Neural cell (in vitro differentiated cells): Measurements from ENCODE around the gene CPEB4. TPM values are rescaled to one million over a fixed set of nuclear protein-coding genes. Genes with fewer than 3 reads are reported as not detected.
A peak's percentile ranks its signal among the peaks of the same experiment; 100 is the strongest.

Experiments
- H2AFZ ChIP-seq: fragments of 200-600, 300-800 bp; sonication (generic), shearing (Covaris generic); 2 replicates; pipeline ENCODE4 v1.6.0; 2014; ENCODE audit warnings: low read depth, mild to moderate bottlenecking, antibody characterized with exemption, low read length, moderate library complexity
- H3F3A ChIP-seq: fragments of 200-600 bp; shearing (Covaris generic); 2 replicates; pipeline ENCODE4 v1.6.1; 2016; ENCODE audit warnings: mild to moderate bottlenecking, moderate library complexity, mixed read lengths, antibody characterized with exemption, low read length; ENCODE audit not compliant: insufficient read depth, poor library complexity, severe bottlenecking
- H3K27ac ChIP-seq: fragments of 200-600, 300-800 bp; sonication (generic), shearing (Covaris generic); 2 replicates; pipeline ENCODE4 v1.5.1; 2014; ENCODE audit warnings: mild to moderate bottlenecking, low read length, moderate library complexity
- H3K27me3 ChIP-seq: fragments of 300-800, 200-600 bp; sonication (generic), shearing (Covaris generic); 2 replicates; pipeline ENCODE4 v1.6.0; 2014; ENCODE audit warnings: mild to moderate bottlenecking, low read depth, low read length, moderate library complexity; ENCODE audit not compliant: insufficient read depth
- H3K36me3 ChIP-seq: fragments of 300-800, 200-600 bp; sonication (generic), shearing (Covaris generic); 2 replicates; pipeline ENCODE4 v1.5.1; 2014; ENCODE audit warnings: mild to moderate bottlenecking, antibody characterized with exemption, low read length, moderate library complexity; ENCODE audit not compliant: insufficient read depth
- H3K4me2 ChIP-seq: fragments of 300-800, 200-600 bp; sonication (generic), shearing (Covaris generic); 2 replicates; pipeline ENCODE4 v1.6.0; 2014; ENCODE audit warnings: mild to moderate bottlenecking, low read length
- H3K4me3 ChIP-seq: fragments of 300-800, 200-600 bp; sonication (generic), shearing (Covaris generic); 2 replicates; pipeline ENCODE4 v1.5.1; 2014; ENCODE audit warnings: mild to moderate bottlenecking, low read length, moderate library complexity
- H3K79me2 ChIP-seq: fragments of 200-600 bp; shearing (Covaris generic); replicated peaks from 2 replicates; pipeline ENCODE4 v1.6.0; 2014; ENCODE audit warnings: mild to moderate bottlenecking, low read length, moderate library complexity; ENCODE audit not compliant: insufficient read depth
- H3K9ac ChIP-seq: fragments of 300-800, 200-600 bp; sonication (generic), shearing (Covaris generic); 2 replicates; pipeline ENCODE4 v1.6.1; 2016; ENCODE audit warnings: mild to moderate bottlenecking, low read length, mixed read lengths
- H3K9me2 ChIP-seq: fragments of 200-600 bp; shearing (Covaris generic); 2 replicates; pipeline ENCODE4 v1.6.1; 2016; ENCODE audit warnings: mild to moderate bottlenecking, low read length, mixed read lengths; ENCODE audit not compliant: insufficient read depth
- H3K9me3 ChIP-seq: fragments of 200-600, 300-800 bp; sonication (generic), shearing (Covaris generic); 2 replicates; pipeline ENCODE4 v1.6.1; 2016; ENCODE audit warnings: mild to moderate bottlenecking, mixed run types, low read length, moderate library complexity, mixed read lengths
- H4K20me1 ChIP-seq: fragments of 200-600 bp; shearing (Covaris generic); 2 replicates; pipeline ENCODE4 v1.6.1; 2016; ENCODE audit warnings: mild to moderate bottlenecking, mixed run types; ENCODE audit not compliant: insufficient read depth
- EP300 ChIP-seq: fragments of 450-650 bp; conservative IDR thresholded peaks from 2 replicates; pipeline ENCODE4 v1.6.1; 2014; ENCODE audit warnings: antibody characterized with exemption, mild to moderate bottlenecking, moderate library complexity; ENCODE audit not compliant: poor library complexity, severe bottlenecking
- EZH2 ChIP-seq: fragments of 200-600, 300-800 bp; shearing (Covaris generic), sonication (generic); IDR thresholded peaks from 2 replicates; pipeline ENCODE4 v1.6.1; 2014; ENCODE audit warnings: antibody characterized with exemption, low read length, borderline replicate concordance, mild to moderate bottlenecking; ENCODE audit not compliant: insufficient read depth, poor library complexity, severe bottlenecking
- MXI1 ChIP-seq: fragments of 450-650 bp; conservative IDR thresholded peaks from 2 replicates; pipeline ENCODE4 v1.6.1; 2014; ENCODE audit warnings: antibody characterized with exemption, mild to moderate bottlenecking; ENCODE audit not compliant: poor library complexity, severe bottlenecking
- POLR2AphosphoS5 ChIP-seq: IDR thresholded peaks from 2 replicates; pipeline ENCODE4 v1.6.1; 2012
- RAD21 ChIP-seq: fragments of 450-650 bp; conservative IDR thresholded peaks from 2 replicates; pipeline ENCODE4 v1.6.1; 2014; ENCODE audit warnings: antibody characterized with exemption, mild to moderate bottlenecking, moderate library complexity
- SMC3 ChIP-seq: fragments of 450-650 bp; conservative IDR thresholded peaks from 2 replicates; pipeline ENCODE4 v1.6.1; 2014; ENCODE audit warnings: antibody characterized with exemption, mild to moderate bottlenecking, moderate library complexity; ENCODE audit not compliant: poor library complexity
- TAF1 ChIP-seq: IDR thresholded peaks from 2 replicates; pipeline ENCODE4 v1.6.1; 2012; ENCODE audit warnings: low read depth
- polyA plus RNA-seq: library from polyadenylated mRNA; depleted of rRNA; stranded (reverse); fragments of >200 nt; gene quantifications from 2 replicates; pipeline ENCODE4 v1.2.3, GENCODE V29; 2014
- TF ChIP-seq, protein P1 (sequence below): IDR thresholded peaks from 2 replicates; pipeline ENCODE4 v1.6.1; 2012; ENCODE audit warnings: borderline replicate concordance
- TF ChIP-seq, protein P2 (sequence below): fragments of 450-650 bp; IDR thresholded peaks from 2 replicates; pipeline ENCODE4 v1.5.1; 2014; ENCODE audit warnings: antibody characterized with exemption, mild to moderate bottlenecking, moderate library complexity; ENCODE audit not compliant: poor library complexity, severe bottlenecking

Gene CPEB4
- polyA plus RNA-seq, 1 donor from 2014 or later: 42.2 TPM

DNA sequence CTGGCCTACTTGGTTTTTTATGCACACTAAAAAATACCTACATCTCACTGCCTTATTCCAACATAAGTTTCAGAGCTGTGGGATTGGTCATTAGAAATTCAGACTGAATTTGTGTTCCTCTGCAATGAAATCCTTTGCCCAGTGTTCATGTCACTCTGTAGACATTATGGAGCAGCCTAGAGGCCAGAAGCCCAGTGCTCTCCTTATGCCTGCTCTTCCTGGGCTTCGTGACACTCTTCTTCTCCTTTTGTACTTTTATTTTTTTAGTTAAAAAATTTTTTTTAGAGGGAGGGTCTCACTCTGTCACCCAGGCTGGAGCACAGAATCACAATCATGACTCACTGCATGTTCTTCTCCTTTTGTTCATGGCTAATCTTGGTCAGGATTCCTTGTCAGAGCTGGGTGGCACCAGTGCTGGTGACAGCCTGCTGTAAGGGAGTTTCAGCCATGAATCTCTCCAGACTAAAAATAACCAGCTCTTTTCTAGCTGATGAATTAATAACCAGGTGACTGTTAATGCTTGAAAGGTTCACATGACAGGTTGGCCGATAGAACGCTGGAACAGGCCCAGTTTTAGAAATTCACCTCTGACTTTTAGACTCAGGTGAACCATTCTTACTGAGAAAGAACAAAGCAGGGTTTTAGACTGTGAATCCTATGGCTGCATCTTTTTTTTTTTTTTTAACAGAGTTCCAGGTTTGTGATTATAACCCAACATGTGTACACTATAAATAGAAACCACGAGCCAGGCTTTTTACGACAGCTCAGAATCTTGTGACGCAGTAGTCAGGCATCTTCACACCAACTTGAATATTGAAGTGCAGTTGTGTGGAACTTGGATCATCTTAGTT is 66.7 kb downstream of the CPEB4 start:
- H3K9me2 ChIP-seq: no peaks in the 10 kb centered on the region
- H3K27ac ChIP-seq: peak overlapping the region; percentile 55
- H2AFZ ChIP-seq: no peak overlapping the region
- H3K9ac ChIP-seq: peak overlapping the region; percentile 6
- TF ChIP-seq POLR2AphosphoS5 (no peak), TAF1 (no peak), MXI1 (no peak), RAD21 (no peak), EZH2 (no peak), EP300 (no peak), SMC3 (no peak)
- TF ChIP-seq, protein P1, sequence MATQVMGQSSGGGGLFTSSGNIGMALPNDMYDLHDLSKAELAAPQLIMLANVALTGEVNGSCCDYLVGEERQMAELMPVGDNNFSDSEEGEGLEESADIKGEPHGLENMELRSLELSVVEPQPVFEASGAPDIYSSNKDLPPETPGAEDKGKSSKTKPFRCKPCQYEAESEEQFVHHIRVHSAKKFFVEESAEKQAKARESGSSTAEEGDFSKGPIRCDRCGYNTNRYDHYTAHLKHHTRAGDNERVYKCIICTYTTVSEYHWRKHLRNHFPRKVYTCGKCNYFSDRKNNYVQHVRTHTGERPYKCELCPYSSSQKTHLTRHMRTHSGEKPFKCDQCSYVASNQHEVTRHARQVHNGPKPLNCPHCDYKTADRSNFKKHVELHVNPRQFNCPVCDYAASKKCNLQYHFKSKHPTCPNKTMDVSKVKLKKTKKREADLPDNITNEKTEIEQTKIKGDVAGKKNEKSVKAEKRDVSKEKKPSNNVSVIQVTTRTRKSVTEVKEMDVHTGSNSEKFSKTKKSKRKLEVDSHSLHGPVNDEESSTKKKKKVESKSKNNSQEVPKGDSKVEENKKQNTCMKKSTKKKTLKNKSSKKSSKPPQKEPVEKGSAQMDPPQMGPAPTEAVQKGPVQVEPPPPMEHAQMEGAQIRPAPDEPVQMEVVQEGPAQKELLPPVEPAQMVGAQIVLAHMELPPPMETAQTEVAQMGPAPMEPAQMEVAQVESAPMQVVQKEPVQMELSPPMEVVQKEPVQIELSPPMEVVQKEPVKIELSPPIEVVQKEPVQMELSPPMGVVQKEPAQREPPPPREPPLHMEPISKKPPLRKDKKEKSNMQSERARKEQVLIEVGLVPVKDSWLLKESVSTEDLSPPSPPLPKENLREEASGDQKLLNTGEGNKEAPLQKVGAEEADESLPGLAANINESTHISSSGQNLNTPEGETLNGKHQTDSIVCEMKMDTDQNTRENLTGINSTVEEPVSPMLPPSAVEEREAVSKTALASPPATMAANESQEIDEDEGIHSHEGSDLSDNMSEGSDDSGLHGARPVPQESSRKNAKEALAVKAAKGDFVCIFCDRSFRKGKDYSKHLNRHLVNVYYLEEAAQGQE: no peak
- TF ChIP-seq, protein P2, sequence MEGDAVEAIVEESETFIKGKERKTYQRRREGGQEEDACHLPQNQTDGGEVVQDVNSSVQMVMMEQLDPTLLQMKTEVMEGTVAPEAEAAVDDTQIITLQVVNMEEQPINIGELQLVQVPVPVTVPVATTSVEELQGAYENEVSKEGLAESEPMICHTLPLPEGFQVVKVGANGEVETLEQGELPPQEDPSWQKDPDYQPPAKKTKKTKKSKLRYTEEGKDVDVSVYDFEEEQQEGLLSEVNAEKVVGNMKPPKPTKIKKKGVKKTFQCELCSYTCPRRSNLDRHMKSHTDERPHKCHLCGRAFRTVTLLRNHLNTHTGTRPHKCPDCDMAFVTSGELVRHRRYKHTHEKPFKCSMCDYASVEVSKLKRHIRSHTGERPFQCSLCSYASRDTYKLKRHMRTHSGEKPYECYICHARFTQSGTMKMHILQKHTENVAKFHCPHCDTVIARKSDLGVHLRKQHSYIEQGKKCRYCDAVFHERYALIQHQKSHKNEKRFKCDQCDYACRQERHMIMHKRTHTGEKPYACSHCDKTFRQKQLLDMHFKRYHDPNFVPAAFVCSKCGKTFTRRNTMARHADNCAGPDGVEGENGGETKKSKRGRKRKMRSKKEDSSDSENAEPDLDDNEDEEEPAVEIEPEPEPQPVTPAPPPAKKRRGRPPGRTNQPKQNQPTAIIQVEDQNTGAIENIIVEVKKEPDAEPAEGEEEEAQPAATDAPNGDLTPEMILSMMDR: no peak
- no peaks in the 10 kb centered on the region for H3K9me3 ChIP-seq
- H3K36me3 ChIP-seq: peaks cover 19% of the 10 kb centered on the region
- H3K4me3 ChIP-seq: peak overlapping the region; percentile 1
- H3K4me2 ChIP-seq: no peak overlapping the region
- H3F3A ChIP-seq: no peaks in the 10 kb centered on the region
- H4K20me1 ChIP-seq: no peaks in the 10 kb centered on the region
- H3K27me3 ChIP-seq: no peaks in the 10 kb centered on the region
- no peaks in the 10 kb centered on the region for H3K79me2 ChIP-seq

DNA sequence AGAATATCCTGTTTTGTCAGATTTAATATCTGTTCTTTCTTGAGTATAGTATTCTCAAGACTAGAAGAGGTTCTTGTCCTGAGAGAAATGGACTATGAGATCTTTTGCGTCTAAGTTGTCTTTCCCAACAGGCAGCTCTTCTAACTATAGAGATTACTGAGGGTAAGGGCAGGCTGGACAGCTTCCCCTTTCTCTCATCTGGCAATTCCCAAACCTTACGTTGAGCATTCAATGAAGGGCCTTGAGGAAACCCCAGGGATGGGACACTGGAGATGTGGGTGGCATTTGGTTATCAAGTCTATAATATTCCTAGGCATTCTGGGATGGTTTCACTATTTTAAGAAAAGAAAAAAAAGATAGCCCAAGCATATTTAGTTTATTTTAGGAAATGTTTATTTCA is 72.8 kb downstream of the CPEB4 start:
- Histone ChIP-seq H3K27ac (no peak overlapping the region), H3K4me2 (no peak overlapping the region), H2AFZ (no peak overlapping the region), H3K9ac (no peak overlapping the region), H4K20me1 (no peaks in the 10 kb centered on the region), H3F3A (no peaks in the 10 kb centered on the region), H3K9me2 (no peaks in the 10 kb centered on the region), H3K4me3 (no peak overlapping the region), H3K9me3 (no peaks in the 10 kb centered on the region), H3K27me3 (no peaks in the 10 kb centered on the region), H3K79me2 (no peaks in the 10 kb centered on the region), H3K36me3 (no peaks in the 10 kb centered on the region)
- TF ChIP-seq EP300 (no peak), MXI1 (no peak), EZH2 (no peak), POLR2AphosphoS5 (no peak), RAD21 (no peak), TAF1 (no peak), SMC3 (no peak)
- TF ChIP-seq, protein P2: no peak
- TF ChIP-seq, protein P1: no peak
